Amniotic stem cell (primary cell): ENCODE data around the gene ARHGEF3.
"Not testable (repeated sequence)": the region's sequence is repeated elsewhere in the genome, so short reads cannot be mapped to it uniquely, and the experiment has no call there.

ENCODE experiments used
- DNase-seq: peaks from one replicate; lab custom pipeline; 2025; lab: John Stamatoyannopoulos, UW

The ARHGEF3 gene

DNA sequence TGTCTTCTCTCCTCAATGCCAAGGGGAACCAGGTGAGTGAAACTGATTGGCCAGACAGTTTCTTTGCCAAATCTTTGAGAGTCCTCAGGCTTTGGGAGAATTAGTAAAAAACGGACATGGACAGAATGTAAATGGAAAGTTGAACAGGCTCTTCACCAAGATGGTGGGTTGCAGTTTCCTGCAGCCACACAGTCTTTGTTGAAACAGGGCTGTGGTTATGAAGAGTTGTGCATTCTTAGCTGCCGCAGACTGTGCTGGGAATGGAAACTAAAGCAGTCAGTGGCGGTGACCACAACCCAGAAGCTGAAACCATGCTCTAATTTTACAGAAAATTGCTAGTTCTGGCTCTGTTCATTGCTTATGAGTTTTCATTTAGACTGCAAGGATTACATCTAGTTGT lies 76.6 kb downstream of the ARHGEF3 start:
- no peak for DNase-seq

DNA sequence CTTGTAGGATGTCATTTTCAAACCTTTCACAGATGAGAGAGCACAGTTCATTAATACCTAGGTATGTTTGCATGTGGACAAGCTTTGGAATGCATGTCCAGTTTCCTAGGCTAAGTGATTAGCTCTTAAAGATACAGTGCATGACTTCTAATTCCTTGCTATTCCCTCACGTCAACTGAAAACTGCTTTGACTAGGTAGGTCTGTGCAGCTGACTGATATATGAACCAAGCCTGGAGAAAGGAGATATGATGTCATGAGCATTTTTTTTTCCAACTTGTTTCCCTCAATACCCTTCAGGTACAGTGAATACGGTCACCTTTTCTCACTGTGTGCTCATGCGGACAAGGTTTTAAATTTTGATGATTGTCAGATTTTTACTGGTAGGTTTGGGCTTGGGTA lies 77.1 kb downstream of the ARHGEF3 start:
- DNase-seq = no peak

DNA sequence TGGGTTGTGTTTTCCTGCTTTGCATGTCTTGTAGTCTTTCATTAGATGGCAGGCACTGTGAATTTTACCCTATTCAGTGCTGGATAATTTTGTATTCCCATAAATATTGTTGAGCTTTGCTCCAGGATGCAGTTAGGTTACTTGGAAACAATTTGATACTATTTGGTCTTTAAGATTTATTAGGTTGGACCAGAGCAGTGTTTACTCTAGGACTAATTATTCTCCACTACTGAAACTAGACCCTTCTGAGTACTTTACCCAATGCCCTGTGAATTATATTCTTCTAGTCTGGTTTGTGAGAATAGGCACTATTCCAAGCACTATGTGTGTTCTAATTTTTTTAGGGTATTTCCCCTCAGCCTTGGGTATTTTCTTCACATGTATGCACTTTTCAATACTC lies 80.9 kb downstream of the ARHGEF3 start:
- no peak for DNase-seq

DNA sequence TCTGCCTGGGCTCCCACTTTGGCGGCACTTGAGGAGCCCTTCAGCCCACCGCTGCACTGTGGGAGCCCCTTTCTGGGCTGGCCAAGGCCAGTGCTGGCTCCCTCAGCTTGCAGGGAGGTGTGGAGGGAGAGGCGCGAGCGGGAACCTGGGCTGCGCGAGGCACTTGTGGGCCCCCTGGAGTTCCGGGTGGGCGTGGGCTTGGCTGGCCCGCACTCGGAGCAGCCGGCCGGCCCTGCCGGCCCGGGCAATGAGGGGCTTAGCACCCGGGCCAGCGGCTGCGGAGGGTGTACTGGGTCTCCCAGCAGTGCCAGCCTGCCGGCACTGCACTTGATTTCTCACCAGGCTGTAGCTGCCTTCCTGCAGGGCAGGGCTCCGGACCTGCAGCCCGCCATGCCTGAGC lies 82.9 kb downstream of the ARHGEF3 start:
- not testable (repeated sequence) for DNase-seq

- DNase-seq = no peak
Observed at GRCh38 chr3:56711344-56711743, 90.4 kb downstream of the ARHGEF3 start.

DNA sequence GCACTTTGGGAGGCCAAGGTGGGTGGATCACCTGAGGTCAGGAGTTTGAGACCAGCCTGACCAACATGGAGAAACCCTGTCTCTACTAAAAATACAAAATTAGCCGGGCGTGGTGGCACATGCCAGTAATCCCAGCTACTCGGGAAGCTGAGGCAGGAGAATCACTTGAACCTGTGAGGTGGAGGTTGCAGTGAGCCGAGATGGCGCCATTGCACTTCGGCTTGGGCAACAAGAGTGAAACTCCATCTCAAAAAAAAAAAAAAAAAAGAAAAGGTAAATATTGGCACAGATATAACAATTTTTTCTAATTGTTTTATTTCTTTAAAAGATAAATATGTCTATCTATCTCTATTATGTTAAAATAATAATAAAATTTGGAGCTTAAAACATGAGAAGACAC lies 94.3 kb downstream of the ARHGEF3 start:
- not testable (repeated sequence) for DNase-seq

- no peak for DNase-seq
Observed at GRCh38 chr3:56706629-56707028, 95.1 kb downstream of the ARHGEF3 start.

GRCh38 chr3:56704706-56705105 lies 97.0 kb downstream of the ARHGEF3 start:
- DNase-seq = no peak

DNA sequence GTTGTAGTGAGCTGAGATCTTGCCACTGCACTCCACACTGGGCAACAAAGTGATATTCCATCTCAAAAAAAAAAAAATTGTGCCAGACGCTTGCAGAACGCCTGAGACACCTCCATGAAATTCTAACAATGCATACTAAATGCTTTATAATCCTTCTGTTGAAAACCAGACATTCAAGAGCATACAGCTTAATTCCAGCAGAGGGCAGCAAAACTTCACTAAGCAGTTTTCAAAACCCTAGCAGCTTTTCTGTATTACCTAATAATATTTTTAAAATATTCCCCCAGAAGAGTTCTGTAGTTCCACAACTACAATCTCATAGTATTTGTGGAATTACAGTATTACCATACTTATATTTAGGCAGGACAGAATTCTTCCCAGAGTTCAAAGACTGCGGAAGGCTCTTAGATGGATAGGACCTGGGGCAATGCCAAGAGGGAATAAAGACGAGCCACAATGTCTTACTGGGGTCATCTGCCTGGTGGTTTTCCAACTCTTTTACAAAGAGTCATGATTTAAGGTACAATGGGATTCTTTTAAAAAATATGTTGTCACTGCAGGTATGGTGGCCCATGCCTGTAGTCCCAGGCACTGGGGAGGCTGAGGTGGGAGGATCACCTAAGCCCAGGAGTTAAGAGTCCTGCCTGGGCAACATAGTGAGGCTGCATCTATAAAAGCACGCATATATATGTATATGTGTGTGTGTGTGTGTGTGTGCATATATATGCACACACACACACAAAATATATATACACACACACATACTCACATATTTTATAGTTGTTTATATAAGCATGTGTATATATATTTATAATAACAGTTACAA lies 99.0 kb downstream of the ARHGEF3 start:
- peak; percentile 25 for DNase-seq

GRCh38 chr3:56700151-56700550 lies 101.6 kb downstream of the ARHGEF3 start:
- DNase-seq = no peak

DNA sequence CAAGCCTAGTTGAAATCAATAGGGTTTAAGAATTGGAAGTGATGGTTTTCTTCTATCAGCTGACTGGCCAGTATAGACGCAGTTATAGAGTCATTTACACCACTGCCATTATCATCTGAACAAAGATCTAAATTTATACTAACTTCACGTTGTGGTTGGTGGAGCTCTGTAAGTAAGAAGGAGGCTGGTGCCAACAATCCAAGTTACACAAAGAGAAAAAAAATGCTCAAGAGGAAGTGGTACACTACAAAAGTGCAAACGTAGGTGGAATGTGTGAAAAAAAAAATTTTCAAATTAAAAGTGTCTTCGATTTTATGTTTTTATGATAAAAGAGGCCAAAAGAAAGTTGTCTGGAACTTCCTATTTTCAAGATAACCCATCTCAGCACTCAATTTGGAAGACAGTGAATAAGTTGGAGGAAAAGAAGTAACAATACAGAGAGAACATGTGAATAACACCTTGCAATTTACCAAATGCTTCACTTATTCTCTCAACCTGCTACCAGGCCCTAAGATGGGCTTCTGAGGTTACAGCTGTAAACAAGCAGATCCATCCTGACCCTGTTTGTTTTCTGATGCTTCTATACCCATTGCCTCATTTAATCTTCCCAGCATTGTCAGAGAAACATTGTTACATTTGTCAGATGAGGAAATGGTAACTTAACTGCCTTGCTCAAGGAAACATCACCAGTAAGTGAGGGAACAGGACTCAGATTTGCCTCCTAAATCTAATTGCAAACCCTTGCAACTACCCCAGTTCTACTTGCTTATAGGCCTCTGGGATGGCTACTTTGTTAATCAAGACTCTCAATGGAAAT lies 106.7 kb downstream of the ARHGEF3 start:
- DNase-seq = no peak

- no peak for DNase-seq
Observed at GRCh38 chr3:56693750-56694149, 108.0 kb downstream of the ARHGEF3 start.

- not testable (repeated sequence) for DNase-seq
Observed at GRCh38 chr3:56692520-56693433, 109.0 kb downstream of the ARHGEF3 start.

DNA sequence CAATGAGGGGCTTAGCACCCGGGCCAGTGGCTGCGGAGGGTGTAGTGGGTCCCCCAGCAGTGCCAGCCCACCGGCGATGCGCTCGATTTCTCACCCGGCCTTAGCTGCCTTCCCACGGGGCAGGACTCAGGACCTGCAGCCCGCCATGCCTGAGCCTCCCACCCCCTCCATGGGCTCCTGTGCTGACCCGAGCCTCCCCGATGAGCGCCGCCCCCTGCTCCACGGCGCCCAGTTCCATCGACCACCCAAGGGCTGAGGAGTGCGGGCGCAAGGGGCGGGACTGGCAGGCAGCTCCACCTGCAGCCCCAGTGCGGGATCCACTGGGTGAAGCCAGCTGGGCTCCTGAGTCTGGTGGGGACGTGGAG lies 109.8 kb downstream of the ARHGEF3 start:
- not testable (repeated sequence) for DNase-seq

GRCh38 chr3:56691165-56692000 lies 110.4 kb downstream of the ARHGEF3 start:
- no peak for DNase-seq

- DNase-seq = no peak
Observed at GRCh38 chr3:56689303-56689702, 112.4 kb downstream of the ARHGEF3 start.

- no peak for DNase-seq
Observed at GRCh38 chr3:56688191-56688590, 113.6 kb downstream of the ARHGEF3 start.

DNA sequence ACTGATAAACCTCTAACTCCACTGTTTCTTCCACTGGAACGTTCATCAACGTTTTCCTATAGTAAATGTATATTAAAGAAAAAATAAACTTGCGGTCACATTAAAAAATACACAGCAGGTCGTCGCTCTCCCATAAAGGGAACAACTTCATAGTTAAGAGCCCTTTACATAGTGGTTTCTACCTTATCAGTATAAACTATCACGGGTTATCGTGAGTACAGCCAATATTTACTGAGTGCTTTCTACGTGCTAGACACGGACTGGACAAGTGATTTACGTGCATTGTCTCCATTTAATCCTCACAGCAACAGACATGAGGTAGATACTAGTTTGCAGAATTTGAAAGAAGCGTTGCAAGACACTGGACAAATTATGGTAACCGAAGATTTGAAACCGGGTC lies 117.7 kb downstream of the ARHGEF3 start:
- no peak for DNase-seq

DNA sequence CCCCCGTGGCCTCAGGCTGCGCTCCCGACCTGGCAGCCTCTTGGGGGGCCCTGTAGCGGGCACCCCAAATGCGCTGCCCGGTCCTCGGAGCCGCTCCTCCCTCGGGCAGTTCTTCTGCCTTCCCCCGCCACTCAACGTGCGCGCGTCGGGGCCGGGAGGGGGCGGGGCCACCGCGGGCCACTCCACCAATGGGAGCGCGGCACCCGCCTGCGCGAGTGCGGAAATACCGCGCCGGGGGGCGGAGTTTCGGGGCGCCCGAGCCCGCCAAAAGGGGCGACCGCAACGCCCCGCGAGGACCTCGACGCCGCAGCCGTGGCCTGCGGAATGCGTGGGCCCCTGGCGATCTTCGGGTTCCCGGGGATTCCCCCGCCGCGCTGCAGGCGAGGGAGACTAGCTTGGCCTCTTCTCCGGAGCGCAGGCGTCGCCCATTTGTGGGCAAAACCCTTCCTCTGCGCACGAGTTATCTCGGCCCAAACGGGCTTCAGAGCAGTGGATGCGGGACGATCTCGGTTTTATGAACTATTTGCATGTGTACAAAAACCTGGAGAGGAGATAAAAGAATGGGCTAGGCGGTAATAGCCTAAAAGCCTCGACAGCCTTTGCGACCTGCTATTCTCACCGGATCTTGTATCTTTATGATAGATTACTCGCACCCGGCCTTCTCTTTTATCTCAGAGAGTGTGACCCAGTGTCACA lies 118.5 kb downstream of the ARHGEF3 start, which contains the start of gene TASOR:
Gene TASOR (minus strand): TSS at position 144 of the 696 bp plus-strand sequence. CDS start 259 bp downstream, outside the sequence.
- DNase-seq = peak; percentile 37

DNA sequence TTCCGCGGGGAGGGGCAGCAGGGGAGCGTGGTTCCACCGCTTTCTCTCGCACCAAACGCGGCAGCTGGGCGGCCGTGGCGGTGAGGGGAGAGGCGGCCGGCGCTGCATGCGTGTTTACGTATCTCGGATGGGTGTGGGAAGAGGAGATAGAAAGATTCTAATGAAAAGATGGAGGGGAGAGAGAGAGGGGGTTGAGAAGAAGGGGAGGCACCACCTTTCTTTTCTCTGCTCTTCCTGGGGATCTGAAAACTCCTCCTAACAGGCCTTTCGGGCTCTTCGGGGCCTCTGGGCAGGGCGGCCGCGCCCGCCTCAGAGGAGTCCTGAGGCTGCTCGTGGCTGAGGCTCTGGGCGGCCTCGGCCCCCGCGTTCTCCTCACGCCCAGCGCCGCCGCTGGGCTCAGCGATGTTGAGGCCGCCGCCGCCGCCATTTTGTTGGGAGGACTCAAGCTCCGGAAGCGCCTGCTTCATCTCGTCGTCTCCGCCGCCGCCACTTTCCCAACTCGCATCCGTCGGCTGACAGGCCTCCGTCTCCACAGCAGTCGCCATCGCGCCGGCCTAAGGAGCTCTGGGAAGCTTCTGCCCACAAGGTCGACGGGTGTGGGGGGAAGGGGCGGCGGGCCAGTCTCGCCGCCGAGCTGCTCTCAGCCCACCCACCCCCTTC lies 119.2 kb downstream of the ARHGEF3 start:
- peak; percentile 41 for DNase-seq
